22Rv1 (cell line): ENCODE measurements around the gene GEMIN7.

Experiments
- H3K27ac ChIP-seq: fragments of 450-650 bp; 2 replicates; pipeline ENCODE4 v1.5.1; 2017
- ZFX ChIP-seq: fragments of 450-650 bp; IDR thresholded peaks from 2 replicates; pipeline ENCODE4 v1.6.1; 2017; ENCODE audit warnings: antibody characterized with exemption, borderline replicate concordance
- TF ChIP-seq, protein P1 (sequence below): fragments of 450-650 bp; IDR thresholded peaks from 2 replicates; pipeline ENCODE4 v1.5.1; 2017; ENCODE audit warnings: mild to moderate bottlenecking

Gene GEMIN7

DNA sequence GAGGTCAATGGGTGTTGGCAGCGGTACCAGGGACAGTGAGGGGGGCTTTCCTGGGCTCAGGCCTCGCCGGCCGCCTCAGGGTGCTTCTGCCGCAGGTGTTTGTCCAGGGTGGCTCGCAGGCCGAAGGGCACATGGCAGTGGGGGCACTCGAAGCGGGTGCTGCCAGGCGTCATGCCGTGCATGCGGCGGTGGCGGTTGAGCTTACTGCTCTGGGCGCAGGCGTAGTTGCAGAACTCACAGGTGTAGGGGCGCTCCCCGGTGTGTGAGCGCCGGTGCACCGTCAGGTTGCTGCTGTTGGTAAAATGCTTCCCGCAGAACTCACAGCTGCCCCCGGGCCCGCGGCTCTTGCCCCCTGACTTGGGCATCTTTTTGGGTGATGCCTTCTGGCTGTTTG lies 7.5 kb upstream of the GEMIN7 start:
- H3K27ac ChIP-seq, result no peak overlapping the region
- TF ChIP-seq ZFX, result no peak
- TF ChIP-seq, protein P1, sequence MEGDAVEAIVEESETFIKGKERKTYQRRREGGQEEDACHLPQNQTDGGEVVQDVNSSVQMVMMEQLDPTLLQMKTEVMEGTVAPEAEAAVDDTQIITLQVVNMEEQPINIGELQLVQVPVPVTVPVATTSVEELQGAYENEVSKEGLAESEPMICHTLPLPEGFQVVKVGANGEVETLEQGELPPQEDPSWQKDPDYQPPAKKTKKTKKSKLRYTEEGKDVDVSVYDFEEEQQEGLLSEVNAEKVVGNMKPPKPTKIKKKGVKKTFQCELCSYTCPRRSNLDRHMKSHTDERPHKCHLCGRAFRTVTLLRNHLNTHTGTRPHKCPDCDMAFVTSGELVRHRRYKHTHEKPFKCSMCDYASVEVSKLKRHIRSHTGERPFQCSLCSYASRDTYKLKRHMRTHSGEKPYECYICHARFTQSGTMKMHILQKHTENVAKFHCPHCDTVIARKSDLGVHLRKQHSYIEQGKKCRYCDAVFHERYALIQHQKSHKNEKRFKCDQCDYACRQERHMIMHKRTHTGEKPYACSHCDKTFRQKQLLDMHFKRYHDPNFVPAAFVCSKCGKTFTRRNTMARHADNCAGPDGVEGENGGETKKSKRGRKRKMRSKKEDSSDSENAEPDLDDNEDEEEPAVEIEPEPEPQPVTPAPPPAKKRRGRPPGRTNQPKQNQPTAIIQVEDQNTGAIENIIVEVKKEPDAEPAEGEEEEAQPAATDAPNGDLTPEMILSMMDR, result no peak

DNA sequence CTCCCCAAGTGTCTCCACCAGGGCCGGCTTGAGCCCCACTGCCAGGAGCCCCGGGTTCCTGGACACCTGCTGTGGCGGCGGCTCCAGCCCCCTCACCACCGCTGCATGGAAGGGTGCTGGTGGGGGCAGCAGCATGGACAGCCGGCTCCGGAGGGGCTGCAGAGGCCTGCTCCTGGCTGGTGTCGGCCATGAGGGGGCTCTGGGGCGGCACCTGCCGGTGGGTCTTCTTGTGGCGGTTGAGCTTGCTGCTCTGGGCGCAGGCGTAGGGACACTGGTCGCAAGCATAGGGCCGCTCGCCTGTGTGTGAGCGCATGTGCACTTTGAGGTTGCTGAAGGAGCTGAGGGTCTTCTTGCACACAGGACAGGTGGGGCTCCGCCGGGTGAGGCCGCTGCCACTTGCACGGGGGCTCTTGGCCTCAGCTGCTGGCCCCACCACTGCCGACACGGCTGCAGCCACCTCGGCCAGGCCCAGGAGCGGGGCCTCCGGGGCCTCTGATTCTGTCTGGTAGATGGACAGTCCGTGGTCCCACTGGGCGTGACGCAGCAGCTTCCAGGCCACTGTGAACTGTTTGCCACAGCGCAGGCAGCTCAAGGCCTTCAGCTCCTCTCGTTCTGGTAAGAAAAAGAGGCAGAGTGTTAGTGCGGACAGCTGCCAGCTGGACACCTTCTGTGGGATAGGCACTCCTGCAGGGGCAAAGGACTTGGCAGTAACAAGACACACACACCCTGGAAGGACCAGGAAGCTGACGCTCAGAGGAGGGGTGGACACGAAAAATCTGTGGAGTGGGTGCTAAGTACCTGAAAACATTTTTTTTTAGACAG lies 6.9 kb upstream of the GEMIN7 start:
- H3K27ac ChIP-seq, result no peak overlapping the region
- TF ChIP-seq, protein P1, result no peak
- no peak for TF ChIP-seq ZFX

DNA sequence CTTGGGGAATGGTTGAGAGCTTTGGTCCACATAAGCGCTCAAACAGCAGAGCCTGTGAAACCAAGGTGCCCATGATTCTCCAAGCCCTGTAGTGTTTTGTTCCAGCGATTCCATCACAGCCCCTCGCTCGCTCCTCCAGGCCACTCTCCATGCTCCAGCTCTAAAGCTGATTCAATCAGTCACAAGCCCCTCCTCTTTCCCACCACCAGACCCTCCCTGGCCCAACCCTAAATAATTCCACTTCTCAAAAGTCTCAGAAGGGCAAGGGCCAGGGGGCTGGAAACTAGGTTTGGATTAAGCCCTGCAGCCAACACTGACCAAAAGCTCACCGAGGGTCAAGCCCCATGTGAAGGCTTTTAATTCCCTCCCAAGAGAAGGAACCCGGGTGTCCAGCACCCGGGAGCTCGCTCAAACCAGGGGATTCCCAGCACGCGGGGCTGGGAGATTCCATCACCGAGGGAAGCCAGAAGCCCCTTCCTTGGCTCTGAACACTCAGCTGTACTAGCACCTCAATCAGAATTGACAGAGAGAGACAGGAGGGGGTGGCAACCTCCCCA lies 4.2 kb upstream of the GEMIN7 start:
- no peak for TF ChIP-seq ZFX
- TF ChIP-seq, protein P1, result no peak
- no peak overlapping the region for H3K27ac ChIP-seq

DNA sequence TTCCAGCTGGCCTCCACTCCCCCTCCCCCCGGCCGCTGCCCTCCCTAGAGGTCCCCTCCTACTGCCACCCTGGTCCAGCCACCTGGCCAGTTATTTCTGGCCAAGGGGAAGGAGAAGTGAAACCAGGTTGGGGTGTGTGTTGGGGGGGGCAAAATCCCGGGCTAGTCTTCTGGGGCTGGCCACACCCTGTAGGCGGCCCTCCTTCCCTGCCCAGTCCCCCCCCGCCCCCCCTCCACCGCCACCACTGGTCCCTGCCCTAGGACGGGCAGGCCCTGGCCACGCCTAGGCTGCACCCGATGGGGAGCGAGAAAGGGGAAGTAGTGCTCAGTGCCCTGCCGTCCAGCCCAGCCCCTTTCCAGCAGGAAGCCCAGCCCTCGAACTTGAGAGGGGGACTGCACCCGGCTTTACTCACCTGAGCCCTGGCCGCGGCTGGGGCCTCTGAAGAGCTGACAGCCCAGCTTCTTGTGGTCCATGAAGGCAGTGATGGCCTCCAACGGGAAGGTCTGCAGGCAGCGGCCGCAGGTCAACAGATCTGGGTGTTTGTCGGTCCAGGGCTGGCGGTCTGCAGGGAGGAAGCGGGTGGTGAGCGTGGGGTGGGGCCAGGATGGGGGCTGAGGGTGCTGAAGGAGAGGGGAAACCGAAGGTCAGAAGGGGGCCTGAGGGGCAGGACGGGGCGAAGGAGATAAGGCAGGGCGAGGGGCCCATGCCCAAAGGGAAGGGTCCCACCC lies 3.6 kb upstream of the GEMIN7 start:
- TF ChIP-seq, protein P1, result no peak
- no peak for TF ChIP-seq ZFX

DNA sequence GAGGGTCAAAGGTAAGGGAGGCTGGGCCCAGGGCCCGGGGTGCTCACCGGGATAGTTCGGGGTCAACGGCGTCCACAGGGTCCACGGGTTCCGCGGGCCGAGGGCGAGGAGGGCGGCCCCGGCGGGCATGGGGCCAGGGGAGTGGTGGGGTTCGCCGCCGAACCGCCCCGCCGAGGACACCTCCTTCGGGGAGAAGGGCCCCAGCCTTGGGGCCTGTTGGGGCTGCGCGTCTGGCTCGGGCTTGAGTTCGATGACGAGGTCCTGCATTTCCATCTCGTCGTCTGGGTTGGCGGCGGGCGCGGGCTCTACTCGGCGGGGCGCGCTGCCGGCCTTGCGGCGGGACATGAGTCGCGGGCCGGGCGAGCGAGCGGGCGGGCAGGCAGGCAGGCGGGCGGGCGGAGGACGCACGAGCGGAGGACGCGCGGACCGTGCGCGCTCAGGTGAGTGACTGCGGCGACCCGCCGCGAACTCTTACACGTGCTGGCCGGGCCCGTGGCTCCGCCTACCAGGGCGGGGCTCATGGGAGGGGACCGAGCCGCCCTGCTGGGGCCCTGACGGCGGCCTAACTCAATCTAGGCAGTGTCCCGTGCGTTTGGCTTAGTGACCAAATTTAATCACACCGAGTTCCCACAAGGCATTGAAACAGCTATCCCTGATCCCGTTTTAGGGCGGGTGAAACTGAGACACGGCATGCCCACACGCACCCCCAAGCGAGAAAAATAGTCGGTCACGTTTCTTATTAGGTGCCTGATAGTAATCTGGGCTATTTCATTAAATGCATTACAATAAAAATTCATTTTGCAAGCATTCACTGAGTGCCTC lies 2.8 kb upstream of the GEMIN7 start, which contains the start of gene ZNF296:
TSS of gene ZNF296 (minus strand) at position 450 of the 822 bp plus-strand sequence. CDS start at position 345, 105 bp downstream.
- peak within 1 kb of the TSS; percentile 77 for H3K27ac ChIP-seq
- no peak for TF ChIP-seq ZFX
- TF ChIP-seq, protein P1, result no peak

More for the DNA sequence above, 3.6 kb upstream of the GEMIN7 start:
- peak overlapping the region; percentile 77 for H3K27ac ChIP-seq

DNA sequence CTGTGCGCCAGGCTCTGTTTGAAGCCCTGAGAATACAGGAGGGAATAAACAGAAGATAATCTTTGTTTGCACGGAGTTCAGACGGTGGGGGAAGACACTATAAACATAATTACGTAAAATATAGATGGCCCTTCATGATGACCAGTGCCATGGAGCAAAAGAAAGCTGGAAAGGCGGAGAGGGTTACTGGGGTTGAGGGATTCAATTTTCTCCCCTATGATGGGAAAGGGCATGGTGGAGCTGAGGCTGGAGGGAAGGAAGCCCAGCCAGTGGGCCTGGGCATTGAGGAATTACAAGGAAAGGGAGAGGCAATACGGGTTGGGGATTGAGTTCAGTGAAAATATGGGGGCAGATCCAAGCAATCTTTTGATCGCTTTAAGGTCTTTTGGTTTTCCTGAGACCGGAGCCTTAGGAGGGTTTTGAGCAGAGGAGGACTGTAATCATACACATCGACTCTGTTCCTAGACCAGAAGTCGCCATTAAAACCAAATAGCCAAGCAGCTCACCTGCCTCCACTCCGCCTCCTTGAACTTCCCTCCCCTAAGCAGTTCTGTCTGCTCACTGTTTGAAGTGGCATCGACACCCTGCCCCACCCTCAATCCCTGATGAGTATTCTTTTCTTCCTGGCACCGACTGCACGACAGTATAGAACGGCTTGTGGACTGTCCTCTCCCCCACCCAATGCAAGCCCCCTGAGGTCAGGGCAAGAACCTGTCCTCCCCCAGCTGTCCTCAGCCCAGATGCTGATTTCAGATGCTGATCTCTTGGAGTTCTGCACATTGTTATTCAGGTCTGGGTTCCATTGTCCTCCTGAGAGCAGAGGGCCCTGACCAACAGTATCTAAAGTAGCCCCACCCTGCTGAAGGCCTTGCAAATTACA lies 2.0 kb upstream of the GEMIN7 start:
- peak overlapping the region; percentile 77 for H3K27ac ChIP-seq
- no peak for TF ChIP-seq ZFX
- TF ChIP-seq, protein P1, result no peak
